HG03342 (cell line): ENCODE results near the gene FLT1.

Experiments
- ATAC-seq: cut with Tn5 transposase; IDR thresholded peaks from one replicate; pipeline ENCODE4 v1.9.1; 2021; ENCODE audit warnings: mild to moderate bottlenecking, moderate library complexity; ENCODE audit not compliant: unreplicated experiment

FLT1 gene

GRCh38 chr13:28349371-28349770 lies 145.6 kb downstream of the FLT1 start:
- no peak for ATAC-seq

- no peak for ATAC-seq
Observed at GRCh38 chr13:28347456-28348371, 147.2 kb downstream of the FLT1 start.

GRCh38 chr13:28346154-28346553 lies 148.8 kb downstream of the FLT1 start:
- ATAC-seq, result no peak

GRCh38 chr13:28344163-28344562 lies 150.8 kb downstream of the FLT1 start:
- ATAC-seq, result no peak

- no peak for ATAC-seq
Observed at GRCh38 chr13:28342251-28342650, 152.7 kb downstream of the FLT1 start.

GRCh38 chr13:28340272-28340793 lies 154.6 kb downstream of the FLT1 start:
- no peak for ATAC-seq

GRCh38 chr13:28339419-28339818 lies 155.5 kb downstream of the FLT1 start:
- no peak for ATAC-seq

GRCh38 chr13:28338742-28339141 lies 156.2 kb downstream of the FLT1 start:
- ATAC-seq, result no peak

GRCh38 chr13:28338006-28338574 lies 156.8 kb downstream of the FLT1 start:
- no peak for ATAC-seq

- ATAC-seq, result no peak
Observed at GRCh38 chr13:28337166-28338005, 157.5 kb downstream of the FLT1 start.

GRCh38 chr13:28336193-28336657 lies 158.7 kb downstream of the FLT1 start:
- no peak for ATAC-seq

GRCh38 chr13:28333204-28333881 lies 161.6 kb downstream of the FLT1 start:
- no peak for ATAC-seq

GRCh38 chr13:28329395-28330158 lies 165.4 kb downstream of the FLT1 start:
- no peak for ATAC-seq

- no peak for ATAC-seq
Observed at GRCh38 chr13:28328271-28328607, 166.7 kb downstream of the FLT1 start.

GRCh38 chr13:28327373-28328270 lies 167.3 kb downstream of the FLT1 start:
- no peak for ATAC-seq

- ATAC-seq, result no peak
Observed at GRCh38 chr13:28326056-28326455, 168.9 kb downstream of the FLT1 start.

- no peak for ATAC-seq
Observed at GRCh38 chr13:28325022-28325421, 169.9 kb downstream of the FLT1 start.

GRCh38 chr13:28324181-28324789 lies 170.6 kb downstream of the FLT1 start:
- no peak for ATAC-seq
